HEK293T (cell line): ENCODE measurements around the gene ETV6.

Experiments used
- CTCF ChIA-PET: fragments of 350-600 bp; formaldehyde crosslinking; extraction: SDS; loops from one replicate; lab custom pipeline; 2021; ENCODE audit warnings: antibody characterized with exemption, inconsistent platforms; lab: Yijun Ruan, JAX
- POLR2A ChIA-PET: fragments of 350-600 bp; formaldehyde crosslinking; extraction: SDS; loops from one replicate; lab custom pipeline; 2020; ENCODE audit warnings: antibody characterized with exemption, inconsistent platforms; lab: Yijun Ruan, JAX
- DNase-seq: peaks from one replicate; pipeline ENCODE4 v3.0.0; 2012; ENCODE audit warnings: mixed read lengths; ENCODE audit errors: extremely low spot score
- ARNT ChIP-seq: fragments of 450-650 bp; IDR thresholded peaks from 2 replicates; pipeline ENCODE4 v1.6.1; 2017; ENCODE audit warnings: mild to moderate bottlenecking
- BHLHE40 ChIP-seq: fragments of 450-650 bp; IDR thresholded peaks from 2 replicates; pipeline ENCODE4 v1.6.1; 2016; ENCODE audit warnings: mild to moderate bottlenecking, moderate library complexity, borderline replicate concordance
- CTBP1 ChIP-seq: fragments of 450-650 bp; IDR thresholded peaks from 2 replicates; pipeline ENCODE4 v1.6.1; 2016; ENCODE audit warnings: borderline replicate concordance
- ELF4 ChIP-seq: fragments of 450-650 bp; IDR thresholded peaks from 2 replicates; pipeline ENCODE4 v1.6.1; 2017; ENCODE audit warnings: antibody characterized with exemption
- FOXA1 ChIP-seq: fragments of 450-650 bp; IDR thresholded peaks from 2 replicates; pipeline ENCODE4 v1.6.1; 2016; ENCODE audit warnings: mild to moderate bottlenecking
- FOXK2 ChIP-seq: fragments of 450-650 bp; IDR thresholded peaks from 2 replicates; pipeline ENCODE4 v1.6.1; 2016; ENCODE audit warnings: mild to moderate bottlenecking
- FOXM1 ChIP-seq: fragments of 450-650 bp; IDR thresholded peaks from 2 replicates; pipeline ENCODE4 v1.6.1; 2017; ENCODE audit warnings: mild to moderate bottlenecking, borderline replicate concordance
- HDGF ChIP-seq: fragments of 450-650 bp; IDR thresholded peaks from 2 replicates; pipeline ENCODE4 v1.6.1; 2017; ENCODE audit warnings: antibody characterized with exemption, borderline replicate concordance
- L3MBTL2 ChIP-seq: fragments of 450-650 bp; conservative IDR thresholded peaks from 2 replicates; pipeline ENCODE4 v1.6.1; 2016; ENCODE audit warnings: mild to moderate bottlenecking
- LEF1 ChIP-seq: fragments of 450-650 bp; IDR thresholded peaks from 2 replicates; pipeline ENCODE4 v1.6.1; 2017; ENCODE audit warnings: mild to moderate bottlenecking, borderline replicate concordance
- NFRKB ChIP-seq: fragments of 450-650 bp; IDR thresholded peaks from 2 replicates; pipeline ENCODE4 v1.6.1; 2016; ENCODE audit warnings: mild to moderate bottlenecking, moderate library complexity
- PKNOX1 ChIP-seq: fragments of 450-650 bp; IDR thresholded peaks from 2 replicates; pipeline ENCODE4 v1.6.1; 2016
- SP1 ChIP-seq: fragments of 450-650 bp; IDR thresholded peaks from 2 replicates; pipeline ENCODE4 v1.6.1; 2017
- SUZ12 ChIP-seq: fragments of 450-650 bp; IDR thresholded peaks from 2 replicates; pipeline ENCODE4 v1.6.1; 2016; ENCODE audit warnings: mild to moderate bottlenecking
- TARDBP ChIP-seq: fragments of 450-650 bp; IDR thresholded peaks from 2 replicates; pipeline ENCODE4 v1.6.1; 2016
- ZNF384 ChIP-seq: fragments of 450-650 bp; IDR thresholded peaks from 2 replicates; pipeline ENCODE4 v1.6.1; 2016

Gene ETV6

GRCh38 chr12:11748903-11749302 is 99.4 kb downstream of the ETV6 start:
- TF ChIP-seq CTBP1 (no peak), ARNT (no peak), L3MBTL2 (no peak), ELF4 (no peak), FOXM1 (no peak), BHLHE40 (no peak), NFRKB (no peak), PKNOX1 (no peak), HDGF (no peak), ZNF384 (no peak), TARDBP (no peak), FOXK2 (no peak), SUZ12 (no peak)
- CTCF ChIA-PET: no interaction called here
- POLR2A ChIA-PET: no interaction called here
- DNase-seq: no peak

GRCh38 chr12:11749943-11750690 is 100.6 kb downstream of the ETV6 start:
- TF ChIP-seq PKNOX1 (no peak), FOXK2 (no peak), HDGF (no peak), FOXM1 (no peak), ELF4 (no peak), BHLHE40 (no peak), NFRKB (no peak), TARDBP (no peak), ARNT (no peak), L3MBTL2 (no peak), ZNF384 (no peak), LEF1 (no peak), SP1 (no peak), CTBP1 (no peak), FOXA1 (no peak), SUZ12 (no peak)
- ChIA-PET POLR2A (no interaction called here), CTCF (no interaction called here)
- DNase-seq: no peak

- POLR2A ChIA-PET: no interaction called here
- no peak for DNase-seq
- TF ChIP-seq ZNF384: no peak
- TF ChIP-seq FOXA1: no peak
- TF ChIP-seq NFRKB: no peak
- TF ChIP-seq BHLHE40: no peak
- TF ChIP-seq ARNT: no peak
- no peak for TF ChIP-seq CTBP1
- TF ChIP-seq PKNOX1: no peak
- TF ChIP-seq ELF4: no peak
- TF ChIP-seq L3MBTL2: no peak
- no peak for TF ChIP-seq SP1
- TF ChIP-seq TARDBP: no peak
- no peak for TF ChIP-seq SUZ12
- no peak for TF ChIP-seq LEF1
- TF ChIP-seq FOXM1: no peak
- no peak for TF ChIP-seq FOXK2
- CTCF ChIA-PET: no interaction called here
Observed at GRCh38 chr12:11752403-11753149, 103.1 kb downstream of the ETV6 start.

GRCh38 chr12:11753150-11753499 is 103.7 kb downstream of the ETV6 start:
- DNase-seq: no peak
- TF ChIP-seq ZNF384 (no peak), SUZ12 (no peak), PKNOX1 (no peak), TARDBP (no peak), LEF1 (no peak), CTBP1 (no peak), BHLHE40 (no peak), FOXM1 (no peak), FOXA1 (no peak), ARNT (no peak), HDGF (no peak), FOXK2 (no peak), SP1 (no peak)
- CTCF ChIA-PET: no interaction called here
- POLR2A ChIA-PET: no interaction called here

GRCh38 chr12:11753826-11754225 is 104.4 kb downstream of the ETV6 start:
- TF ChIP-seq PKNOX1 (no peak), HDGF (no peak)
- CTCF ChIA-PET: no interaction called here
- POLR2A ChIA-PET: no interaction called here

More at GRCh38 chr12:11753826-11754225, 104.4 kb downstream of the ETV6 start:
- DNase-seq: no peak
